DOHH2 (cell line): Measurements from ENCODE around the gene TLE1.
"Not testable (repeated sequence)": the region's sequence is repeated elsewhere in the genome, so short reads cannot be mapped to it uniquely, and the experiment has no call there.

ENCODE experiments used
- H3F3A ChIP-seq: fragments of 200-600 bp; sonication (generic), shearing (Covaris generic); 2 replicates; pipeline ENCODE4 v1.6.0; 2016; ENCODE audit warnings: antibody characterized with exemption, mild to moderate bottlenecking; ENCODE audit not compliant: control insufficient read depth, insufficient read depth
- H3K27ac ChIP-seq: fragments of 200-600 bp; sonication (generic); 2 replicates; pipeline ENCODE4 v1.5.1; 2014; ENCODE audit warnings: low read depth, mild to moderate bottlenecking, low read length, moderate library complexity
- H3K27me3 ChIP-seq: fragments of 200-600 bp; sonication (generic); 2 replicates; pipeline ENCODE4 v1.6.1; 2014; ENCODE audit warnings: mild to moderate bottlenecking, low read length, mixed read lengths; ENCODE audit not compliant: control insufficient read depth
- H3K36me3 ChIP-seq: fragments of 200-600 bp; sonication (generic); 2 replicates; pipeline ENCODE4 v1.6.1; 2014; ENCODE audit warnings: mild to moderate bottlenecking, low read length, moderate library complexity, mixed read lengths; ENCODE audit not compliant: control insufficient read depth
- H3K4me1 ChIP-seq: fragments of 200-600 bp; sonication (generic); 2 replicates; pipeline ENCODE4 v1.6.1; 2014; ENCODE audit warnings: mild to moderate bottlenecking, low read length, mixed read lengths; ENCODE audit not compliant: control insufficient read depth
- H3K4me2 ChIP-seq: fragments of 200-600 bp; sonication (generic); 2 replicates; pipeline ENCODE4 v1.6.0; 2014; ENCODE audit warnings: mild to moderate bottlenecking, low read length, moderate library complexity
- H3K4me3 ChIP-seq: fragments of 200-600 bp; sonication (generic); 2 replicates; pipeline ENCODE4 v1.5.1; 2014; ENCODE audit warnings: mild to moderate bottlenecking, low read length, mixed read lengths
- H3K79me2 ChIP-seq: fragments of 200-600 bp; sonication (generic); 2 replicates; pipeline ENCODE4 v1.6.1; 2014; ENCODE audit warnings: mild to moderate bottlenecking, low read length, mixed read lengths; ENCODE audit not compliant: control insufficient read depth
- H3K9me2 ChIP-seq: fragments of 200-600 bp; sonication (generic); replicated peaks from 2 replicates; pipeline ENCODE4 v1.6.1; 2014; ENCODE audit warnings: mild to moderate bottlenecking, low read length, mixed read lengths; ENCODE audit not compliant: control insufficient read depth
- H3K9me3 ChIP-seq: fragments of 200-600 bp; sonication (generic); 2 replicates; pipeline ENCODE4 v1.6.1; 2014; ENCODE audit warnings: antibody characterized with exemption, low read length, mixed read lengths; ENCODE audit not compliant: control insufficient read depth, insufficient read depth
- H4K20me1 ChIP-seq: fragments of 200-600 bp; sonication (generic); 2 replicates; pipeline ENCODE4 v1.6.0; 2014; ENCODE audit warnings: low read depth, mild to moderate bottlenecking, antibody characterized with exemption, low read length, moderate library complexity; ENCODE audit not compliant: control insufficient read depth, insufficient read depth
- EZH2phosphoT487 ChIP-seq: fragments of 200-600 bp; sonication (generic); IDR thresholded peaks from 2 replicates; pipeline ENCODE4 v1.6.1; 2017; ENCODE audit warnings: borderline replicate concordance, mild to moderate bottlenecking, antibody characterized with exemption, low read length, moderate library complexity, mixed read lengths
- TF ChIP-seq, protein P1 (sequence below): fragments of 200-600 bp; sonication (generic); IDR thresholded peaks from one replicate; pipeline ENCODE4 v1.5.1; 2014; ENCODE audit warnings: antibody characterized with exemption, mild to moderate bottlenecking, low read depth, low read length; ENCODE audit not compliant: poor library complexity, severe bottlenecking

The TLE1 gene

DNA sequence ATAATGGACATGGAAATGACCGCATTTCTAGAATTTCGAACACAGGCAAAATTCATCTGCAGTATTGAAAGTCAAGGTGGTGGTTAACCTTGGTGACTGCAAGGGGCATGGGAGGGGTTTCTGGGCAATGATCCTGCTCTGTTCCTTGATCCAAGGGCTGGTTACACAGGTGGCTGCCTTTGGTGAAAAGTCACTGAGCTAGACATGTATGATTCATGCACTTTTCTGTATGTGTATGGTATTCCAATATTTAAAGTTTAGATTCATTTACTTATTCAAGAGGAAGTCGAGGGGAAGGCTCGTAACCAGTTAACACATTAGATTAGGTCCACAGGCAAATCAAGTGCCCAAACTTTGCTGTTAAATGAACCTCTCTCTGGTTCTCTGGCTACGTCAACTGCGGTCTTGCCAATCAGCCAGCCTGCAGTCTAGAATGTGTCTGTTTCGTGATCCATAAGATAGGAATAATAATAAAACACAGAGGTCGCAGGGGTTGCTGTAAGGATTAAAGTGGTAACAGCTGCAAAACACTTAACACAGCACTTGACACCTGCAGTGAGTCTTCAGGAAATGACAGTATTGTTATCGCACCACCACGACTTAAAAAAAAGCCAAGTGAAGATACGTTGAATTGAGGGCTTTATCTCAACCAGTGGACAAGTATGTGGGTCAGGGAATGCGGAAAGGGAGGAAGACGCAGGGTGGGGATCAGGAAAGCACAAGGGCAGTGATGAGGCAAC is 92.5 kb downstream of the TLE1 start:
- no peak overlapping the region for H3K4me2 ChIP-seq
- TF ChIP-seq, protein P1, sequence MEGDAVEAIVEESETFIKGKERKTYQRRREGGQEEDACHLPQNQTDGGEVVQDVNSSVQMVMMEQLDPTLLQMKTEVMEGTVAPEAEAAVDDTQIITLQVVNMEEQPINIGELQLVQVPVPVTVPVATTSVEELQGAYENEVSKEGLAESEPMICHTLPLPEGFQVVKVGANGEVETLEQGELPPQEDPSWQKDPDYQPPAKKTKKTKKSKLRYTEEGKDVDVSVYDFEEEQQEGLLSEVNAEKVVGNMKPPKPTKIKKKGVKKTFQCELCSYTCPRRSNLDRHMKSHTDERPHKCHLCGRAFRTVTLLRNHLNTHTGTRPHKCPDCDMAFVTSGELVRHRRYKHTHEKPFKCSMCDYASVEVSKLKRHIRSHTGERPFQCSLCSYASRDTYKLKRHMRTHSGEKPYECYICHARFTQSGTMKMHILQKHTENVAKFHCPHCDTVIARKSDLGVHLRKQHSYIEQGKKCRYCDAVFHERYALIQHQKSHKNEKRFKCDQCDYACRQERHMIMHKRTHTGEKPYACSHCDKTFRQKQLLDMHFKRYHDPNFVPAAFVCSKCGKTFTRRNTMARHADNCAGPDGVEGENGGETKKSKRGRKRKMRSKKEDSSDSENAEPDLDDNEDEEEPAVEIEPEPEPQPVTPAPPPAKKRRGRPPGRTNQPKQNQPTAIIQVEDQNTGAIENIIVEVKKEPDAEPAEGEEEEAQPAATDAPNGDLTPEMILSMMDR = no peak
- no peak for TF ChIP-seq EZH2phosphoT487
- H3K4me1 ChIP-seq = no peaks in the 10 kb centered on the region
- H3K27me3 ChIP-seq = peaks cover 3% of the 10 kb centered on the region
- H3K79me2 ChIP-seq = no peaks in the 10 kb centered on the region
- no peaks in the 10 kb centered on the region; the same call in 1 of the 2 replicates for H3K9me3 ChIP-seq
- no peaks in the 10 kb centered on the region for H3K9me2 ChIP-seq
- H3K36me3 ChIP-seq = no peaks in the 10 kb centered on the region
- no peaks in the 10 kb centered on the region for H4K20me1 ChIP-seq
- H3K27ac ChIP-seq = no peak overlapping the region
- no peak overlapping the region for H3K4me3 ChIP-seq
- H3F3A ChIP-seq = no peaks in the 10 kb centered on the region

DNA sequence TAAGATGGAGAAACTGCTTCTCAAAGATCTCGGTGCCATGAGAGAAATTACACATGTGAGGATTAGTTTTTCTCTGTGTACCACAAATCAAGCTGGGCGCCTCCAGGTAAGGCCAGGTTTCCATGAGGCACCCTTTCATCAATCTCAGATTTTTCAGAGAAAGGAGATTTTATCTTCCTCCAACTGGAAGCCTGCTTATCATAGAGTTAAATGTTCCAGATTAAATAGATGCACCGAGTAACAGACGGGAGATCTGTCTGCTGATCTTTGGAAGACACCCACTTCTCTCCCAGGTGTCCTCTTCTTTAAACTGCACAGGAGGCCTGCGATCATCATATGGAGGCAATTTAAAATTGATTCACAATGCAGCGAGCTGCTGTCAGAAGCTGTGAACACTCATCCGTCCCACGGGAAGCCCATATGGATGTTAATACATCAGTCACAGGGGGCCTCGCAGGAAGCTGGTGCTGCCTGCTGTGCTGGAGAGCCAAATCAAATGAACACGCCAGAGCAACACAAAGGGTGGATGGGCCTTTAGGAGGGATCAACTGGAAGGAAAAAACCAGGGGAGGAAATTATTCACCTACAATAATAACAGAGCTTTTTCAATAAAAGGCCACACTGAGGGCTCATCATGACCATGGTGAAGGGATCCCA is 93.3 kb downstream of the TLE1 start:
- Histone ChIP-seq H3K79me2 (no peaks in the 10 kb centered on the region), H3K27ac (no peak overlapping the region)

DNA sequence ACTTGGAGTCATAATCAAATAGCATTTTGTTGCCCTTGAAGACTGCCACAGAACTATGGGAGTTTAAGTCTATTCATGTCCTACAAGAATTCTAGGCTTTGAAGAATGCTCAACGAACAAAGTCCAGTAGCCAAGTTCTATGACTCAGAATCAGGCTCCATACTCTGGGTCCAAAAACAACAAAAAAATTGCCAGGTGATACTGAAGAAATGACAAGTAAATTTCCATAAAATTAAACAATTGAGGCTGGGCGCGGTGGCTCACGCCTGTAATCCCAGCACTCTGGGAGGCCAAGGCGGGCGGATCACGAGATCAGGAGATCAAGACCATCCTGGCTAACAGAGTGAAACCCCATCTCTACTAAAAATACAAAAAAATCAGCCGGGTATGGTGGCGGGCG is 94.1 kb downstream of the TLE1 start:
- not testable (repeated sequence) for H3K36me3 ChIP-seq, H3K4me3 ChIP-seq, H3K9me3 ChIP-seq, H3K27ac ChIP-seq, H3K4me2 ChIP-seq, H3F3A ChIP-seq, H3K27me3 ChIP-seq, H3K9me2 ChIP-seq, H3K4me1 ChIP-seq, H3K79me2 ChIP-seq, H4K20me1 ChIP-seq

More for the DNA sequence above, 93.3 kb downstream of the TLE1 start:
- Histone ChIP-seq H3K4me3 (no peak overlapping the region), H4K20me1 (no peaks in the 10 kb centered on the region), H3K36me3 (no peaks in the 10 kb centered on the region), H3F3A (no peaks in the 10 kb centered on the region), H3K9me2 (no peaks in the 10 kb centered on the region), H3K4me2 (no peak overlapping the region), H3K27me3 (no peaks in the 10 kb centered on the region), H3K4me1 (no peaks in the 10 kb centered on the region), H3K9me3 (no peaks in the 10 kb centered on the region; the same call in 1 of the 2 replicates)
- no peak for TF ChIP-seq EZH2phosphoT487
- TF ChIP-seq, protein P1 = no peak

DNA sequence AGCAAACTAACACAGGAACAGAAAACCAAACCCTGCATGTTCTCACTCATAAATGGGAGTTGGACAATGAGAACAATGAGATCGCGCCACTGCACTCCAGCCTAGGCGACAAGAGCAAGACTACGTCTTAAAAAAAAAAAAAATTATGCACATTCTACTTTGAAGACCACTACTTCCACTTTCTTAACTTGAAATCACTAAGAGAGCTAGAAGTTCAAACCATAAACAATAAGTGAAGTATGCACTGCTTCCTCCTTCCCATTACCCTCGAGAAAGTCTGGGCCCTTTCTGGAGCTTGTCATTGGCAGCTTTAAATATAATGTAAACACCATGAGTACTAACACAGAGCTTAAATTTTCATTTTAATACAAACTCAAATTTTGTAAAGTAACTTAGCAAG is 94.9 kb downstream of the TLE1 start:
- TF ChIP-seq, protein P1 = no peak
- no peak for TF ChIP-seq EZH2phosphoT487
- no peaks in the 10 kb centered on the region for H3K4me1 ChIP-seq
- H3K27me3 ChIP-seq = no peaks in the 10 kb centered on the region
- H3K36me3 ChIP-seq = no peaks in the 10 kb centered on the region
- H3K27ac ChIP-seq = no peak overlapping the region
- no peak overlapping the region for H3K4me2 ChIP-seq
- H3K4me3 ChIP-seq = no peak overlapping the region
- no peaks in the 10 kb centered on the region for H3K9me2 ChIP-seq
- no peaks in the 10 kb centered on the region for H3F3A ChIP-seq
- no peaks in the 10 kb centered on the region for H3K79me2 ChIP-seq
- no peaks in the 10 kb centered on the region for H4K20me1 ChIP-seq
- no peaks in the 10 kb centered on the region; the same call in 1 of the 2 replicates for H3K9me3 ChIP-seq
